T follicular helper cell (primary cell): ENCODE measurements around the gene MRPS18A.
"Not testable (repeated sequence)": the region's sequence is repeated elsewhere in the genome, so short reads cannot be mapped to it uniquely, and the experiment has no call there.

Experiments used
- DNase-seq: peaks from one replicate; pipeline ENCODE4 v3.0.0-alpha.2; 2020; ENCODE audit warnings: low read depth

Gene MRPS18A

GRCh38 chr6:43635387-43636307 lies 51.9 kb downstream of the MRPS18A start, which contains the start of gene MAD2L1BP:
Gene MAD2L1BP (plus strand): TSS chr6:43635840. CDS start chr6:43635876, 36 bp downstream.
- peak; percentile 79 for DNase-seq

DNA sequence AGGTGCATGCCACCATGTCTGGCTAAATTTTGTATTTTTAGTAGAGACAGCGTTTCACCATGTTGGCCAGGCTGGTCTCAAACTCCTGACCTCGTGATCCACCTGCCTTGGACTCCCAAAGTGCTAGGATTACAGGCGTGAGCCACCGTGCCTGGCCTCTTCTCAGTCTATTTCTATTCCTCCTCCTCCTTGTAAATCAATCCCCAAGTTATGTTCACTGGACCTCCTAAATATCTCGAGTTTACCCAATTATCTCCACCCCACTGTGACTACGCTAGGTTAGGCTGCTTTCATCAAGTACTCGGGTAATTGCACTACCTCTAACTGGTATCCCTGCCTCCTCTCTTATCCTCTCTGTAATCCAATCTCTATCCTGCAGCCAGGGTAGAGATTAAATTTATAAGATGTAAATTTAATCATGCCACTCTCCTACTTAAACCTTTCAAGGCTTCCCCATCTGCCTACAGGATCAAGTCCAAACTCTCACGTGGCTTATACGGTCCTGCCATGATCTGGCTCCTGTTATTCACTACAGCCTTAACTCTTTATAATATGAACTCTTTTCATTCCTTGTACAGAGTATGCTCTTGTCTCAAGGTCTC lies 52.8 kb downstream of the MRPS18A start:
- DNase-seq = no peak

DNA sequence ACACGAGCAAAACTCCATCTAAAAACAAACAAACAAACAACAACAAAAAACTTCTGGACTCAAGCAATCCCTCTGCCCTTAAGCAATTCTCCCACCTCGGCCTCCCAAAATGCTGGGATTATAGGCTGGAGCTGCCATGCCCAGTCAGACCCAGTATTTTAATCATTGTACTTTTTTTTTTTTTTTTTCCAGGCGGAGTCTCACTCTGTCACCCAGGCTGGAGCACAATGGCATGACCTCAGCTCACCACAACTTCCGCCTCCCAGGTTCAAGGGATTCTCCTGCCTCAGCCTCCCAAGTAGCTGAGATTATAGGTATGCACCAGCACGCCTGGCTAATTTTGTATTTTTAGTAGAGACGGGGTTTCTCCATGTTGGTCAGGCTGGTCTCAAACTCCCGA lies 54.6 kb downstream of the MRPS18A start:
- DNase-seq = not testable (repeated sequence)

DNA sequence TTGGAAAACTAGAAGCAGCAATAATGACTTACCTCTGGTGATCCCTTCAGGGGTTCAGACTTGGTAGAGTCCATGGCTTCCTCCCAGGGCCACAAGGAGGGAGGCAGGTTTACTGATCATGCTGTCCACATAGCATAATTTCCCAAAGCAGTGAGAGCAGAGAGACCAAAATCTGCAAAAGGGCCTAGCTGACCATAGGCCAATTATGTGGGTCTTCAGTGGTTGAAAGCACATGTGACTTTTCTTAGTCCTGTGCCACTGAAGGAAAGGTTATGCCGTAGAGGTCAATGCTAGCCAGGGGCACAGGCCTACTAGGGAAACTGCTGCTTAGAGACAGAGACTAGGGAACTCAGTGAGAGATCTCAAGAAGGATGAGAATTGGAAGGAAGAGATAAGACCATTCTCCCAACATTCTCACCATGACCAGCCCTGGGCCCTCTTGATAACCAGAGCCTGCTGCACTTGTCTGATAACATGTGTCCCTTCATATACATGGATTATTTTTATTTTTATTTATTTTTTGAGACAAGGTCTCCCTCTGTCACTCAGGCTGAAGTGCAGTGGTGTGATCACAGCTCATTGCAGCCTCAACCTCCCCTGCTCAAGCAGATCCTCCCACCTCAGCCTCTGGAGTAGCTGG lies 56.5 kb downstream of the MRPS18A start:
- DNase-seq = no peak

DNA sequence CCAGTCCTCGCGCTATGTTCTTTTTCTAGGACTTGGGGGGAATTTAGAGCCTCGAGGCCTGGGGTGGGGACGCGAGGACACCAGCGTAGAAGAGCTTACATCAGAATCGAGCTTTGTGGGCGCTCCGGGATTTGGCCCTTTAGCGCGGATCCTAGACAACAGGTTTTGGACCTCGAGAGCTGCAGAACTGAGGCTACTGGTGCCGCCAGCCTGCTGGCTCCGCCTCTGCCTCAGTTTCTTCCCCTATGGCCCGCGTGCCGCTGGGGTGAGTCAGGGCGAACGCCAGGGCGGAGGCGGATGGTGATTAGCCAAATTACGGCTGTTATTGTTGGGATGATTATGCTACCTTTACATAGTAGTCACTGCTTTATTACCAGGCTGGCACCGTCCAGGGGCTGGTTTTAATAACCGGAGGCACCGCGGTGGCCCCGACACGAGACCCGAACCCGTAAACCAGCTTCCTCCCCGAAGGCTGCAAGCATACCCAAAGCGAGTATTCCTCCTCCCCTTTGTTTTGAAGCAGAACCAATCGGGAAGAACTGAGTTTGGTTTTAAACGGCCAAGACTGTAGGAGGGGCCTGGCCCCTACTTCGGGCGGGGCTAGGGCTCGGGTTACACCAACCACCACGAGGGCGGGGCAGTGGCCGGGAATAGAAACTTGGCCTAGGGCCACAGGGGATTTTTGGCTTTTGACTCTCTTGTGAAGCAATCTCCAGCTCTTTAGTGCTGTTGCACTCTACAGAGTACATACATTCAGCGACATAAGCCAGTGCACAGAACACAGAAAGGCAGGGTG lies 57.9 kb downstream of the MRPS18A start:
- peak; percentile 75 for DNase-seq

- peak; percentile 94 for DNase-seq
Measured at GRCh38 chr6:43629104-43629504, 58.5 kb downstream of the MRPS18A start, which contains the start of gene GTPBP2. Gene GTPBP2 (minus strand): TSS chr6:43629264. CDS start chr6:43629162, 102 bp downstream.

GRCh38 chr6:43628393-43629103 lies 59.0 kb downstream of the MRPS18A start:
- DNase-seq = peak; percentile 29

- DNase-seq = no peak
Measured at GRCh38 chr6:43627008-43627825, 60.4 kb downstream of the MRPS18A start.

GRCh38 chr6:43625393-43625992 lies 62.1 kb downstream of the MRPS18A start:
- DNase-seq = no peak

DNA sequence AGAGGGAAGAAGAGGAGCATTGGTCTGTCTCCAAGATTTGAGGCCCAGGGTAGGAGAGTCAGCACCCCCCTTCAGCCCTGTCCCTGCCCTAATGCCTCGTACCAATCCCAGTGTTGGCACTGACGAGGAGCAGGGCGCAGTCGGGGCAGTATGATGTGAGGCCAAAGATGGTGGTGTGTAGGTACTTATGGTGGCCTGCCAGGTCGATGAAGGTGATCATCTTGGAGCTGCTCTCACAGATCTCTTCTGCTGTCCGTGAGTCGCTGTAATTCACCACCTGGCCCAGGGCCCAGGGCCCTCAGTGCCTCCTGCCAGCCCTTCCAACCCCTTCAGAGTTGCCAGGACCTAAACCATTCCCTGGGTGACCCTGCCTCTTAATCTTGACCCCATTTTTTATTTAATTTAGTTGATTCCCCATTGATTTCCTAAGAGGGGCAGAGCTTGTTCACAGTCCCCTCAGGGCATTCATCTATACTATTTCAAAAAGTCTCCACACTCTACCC lies 62.8 kb downstream of the MRPS18A start:
- no peak for DNase-seq

DNA sequence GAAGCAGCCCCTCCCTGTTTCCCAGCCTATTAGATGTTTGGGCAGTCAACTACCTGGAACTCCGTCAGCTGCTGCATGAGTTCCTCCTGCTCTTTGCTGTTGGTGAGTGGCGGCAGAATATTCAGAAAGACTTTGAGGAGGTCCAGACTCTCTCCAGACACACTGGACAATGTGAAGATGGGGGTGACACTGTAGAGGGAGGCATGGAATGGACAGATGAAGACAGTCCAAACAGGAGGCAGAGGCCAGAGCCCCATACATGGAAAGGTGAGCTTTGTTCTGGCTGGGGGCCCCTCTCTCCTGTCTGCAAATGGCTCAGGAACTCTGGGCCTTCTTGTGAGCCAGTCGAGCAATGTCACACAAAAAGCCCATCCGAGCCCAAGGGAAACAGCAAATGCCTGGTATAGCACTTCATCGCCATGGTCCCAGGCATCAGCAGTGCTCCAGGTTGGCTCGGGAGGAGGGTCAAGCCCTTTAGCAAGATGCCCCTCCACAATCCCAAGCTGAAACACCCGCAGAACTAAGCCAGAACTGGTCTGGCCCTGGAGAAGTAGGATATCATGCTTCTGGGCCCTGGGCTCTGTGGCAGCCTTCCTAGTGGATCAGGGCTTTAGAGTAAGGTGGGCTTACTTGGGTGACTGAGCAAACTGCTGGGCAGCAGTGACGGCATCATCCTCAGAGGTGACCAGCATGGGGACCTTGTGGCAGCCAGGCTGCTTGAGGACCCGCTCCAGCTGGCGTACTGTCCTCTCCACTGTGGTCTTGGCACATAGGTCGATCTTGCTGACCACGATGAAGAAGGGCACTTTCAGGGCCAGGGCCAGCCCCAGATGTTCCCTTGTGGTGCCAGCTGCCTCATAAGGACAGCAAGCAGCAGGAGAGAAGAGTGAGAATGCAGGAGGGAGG lies 63.5 kb downstream of the MRPS18A start:
- DNase-seq = no peak

DNA sequence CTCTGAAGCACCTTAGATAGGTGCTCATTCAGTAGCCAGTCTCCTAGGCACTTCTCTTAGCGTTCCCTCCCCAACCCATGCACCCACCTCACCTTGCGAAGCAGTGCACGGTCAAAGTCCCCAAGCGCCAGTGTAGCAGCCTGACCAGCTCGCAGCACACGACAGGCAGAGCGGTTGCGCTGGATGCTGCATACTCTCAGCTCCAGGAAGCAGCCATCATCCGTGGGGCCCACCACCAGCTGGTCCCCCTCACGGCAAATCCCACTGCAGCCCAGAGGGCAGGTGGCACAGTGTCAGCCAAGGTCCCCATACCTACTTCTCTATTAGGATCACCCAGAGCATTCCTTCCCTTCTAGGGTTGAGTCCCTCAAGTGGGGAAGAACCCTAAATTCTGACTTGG lies 65.0 kb downstream of the MRPS18A start:
- DNase-seq = no peak

DNA sequence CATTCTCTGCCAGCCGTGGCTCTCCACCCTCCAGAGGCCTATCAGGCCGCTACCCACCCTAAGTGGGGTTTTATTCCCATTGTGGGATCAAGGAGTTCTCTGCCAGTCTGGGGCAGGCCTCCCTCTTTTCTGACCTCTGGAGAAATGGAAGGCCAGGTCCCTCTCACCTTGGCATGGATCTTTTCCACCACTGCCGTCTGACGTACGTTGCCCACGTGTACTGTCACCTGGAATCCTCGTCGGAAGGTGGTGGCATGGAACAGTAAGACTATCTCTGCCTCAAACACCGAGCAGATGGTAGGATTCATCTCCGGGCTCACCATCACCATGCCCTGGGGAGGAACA lies 65.8 kb downstream of the MRPS18A start:
- DNase-seq = no peak
